ENCODE results near the gene MCF2L. TPM values are rescaled to one million over a fixed set of nuclear protein-coding genes. Genes with fewer than 3 reads are reported as not detected.

MCF2L gene
- total RNA-seq, 1 experiment from 2014 or later = 5.9 TPM

DNA sequence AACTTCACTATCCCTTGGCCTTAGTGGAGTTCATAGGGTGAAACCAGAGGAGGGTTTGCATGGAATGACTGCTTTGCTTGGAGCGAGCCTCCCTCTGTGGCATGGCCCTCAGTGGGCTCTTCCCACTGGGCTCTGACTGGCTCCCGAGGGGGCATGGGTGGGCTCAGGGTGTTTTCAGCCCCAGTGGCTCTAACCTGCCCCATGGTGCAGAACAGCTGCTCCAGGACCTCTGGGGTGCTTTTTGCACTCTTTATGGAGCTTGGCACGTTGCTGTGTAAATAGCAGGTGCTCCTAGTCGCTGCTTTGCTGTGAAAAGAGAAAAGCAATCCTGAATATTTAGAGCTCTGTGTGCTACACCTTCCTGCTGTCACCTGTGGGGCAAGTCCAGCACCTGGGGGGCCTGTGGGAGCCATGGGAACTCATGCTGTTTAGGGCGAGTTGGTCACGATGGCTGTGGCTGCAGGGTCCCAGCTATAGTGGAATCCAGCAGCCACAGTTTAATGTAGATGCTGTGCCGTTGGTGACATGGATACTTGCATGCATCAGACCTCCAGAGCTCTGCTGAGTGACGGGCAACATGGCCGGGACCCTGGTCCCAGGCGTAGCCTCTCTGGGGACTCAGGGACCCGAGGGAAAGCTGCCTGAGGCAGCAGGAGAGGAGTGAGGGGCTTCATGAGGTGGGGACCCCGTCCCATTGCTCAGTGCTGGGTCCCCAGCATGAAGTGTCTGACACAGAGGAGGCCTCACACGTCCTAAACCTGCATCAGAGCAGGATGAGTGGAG, 14.3 kb upstream of the MCF2L start:
- Histone ChIP-seq H3K9ac (ENCODE audit: low read length) (no peak overlapping the region), H3K4me3 (ENCODE audit: low read length) (no peak overlapping the region), H3K79me2 (ENCODE audit: low read length) (no peaks in the 10 kb centered on the region), H3K36me3 (ENCODE audit: low read depth, low read length) (no peaks in the 10 kb centered on the region), H3K9me3 (ENCODE audit: low read length) (no peaks in the 10 kb centered on the region), H3K4me2 (ENCODE audit: low read length) (no peak overlapping the region), H4K20me1 (ENCODE audit: low read length) (no peaks in the 10 kb centered on the region), H3F3A (ENCODE audit: low read length, unreplicated experiment) (no peaks in the 10 kb centered on the region), H3K4me1 (ENCODE audit: insufficient read depth, low read length) (peaks cover 14% of the 10 kb centered on the region), H2AFZ (ENCODE audit: low read length) (no peak overlapping the region), H3K27ac (ENCODE audit: low read length) (no peak overlapping the region), H3K27me3 (ENCODE audit: low read length) (peaks cover 20% of the 10 kb centered on the region; the same call in 1 of the 2 replicates), H3K9me2 (replicated peaks; ENCODE audit: low read length) (no peaks in the 10 kb centered on the region)
- ATAC-seq = no peak
- BruUV-seq (replicated peaks) = no TSS peak
- ChIA-PET CTCF (no interaction called here), POLR2A (ENCODE audit: unreplicated experiment) (no interaction called here)
- DNase-seq = no peak
- TF ChIP-seq EZH2phosphoT487 (IDR thresholded peaks at IDR 0.05; ENCODE audit: borderline replicate concordance, low read length) (no peak), EZH2 (IDR thresholded peaks at IDR 0.05; ENCODE audit: low read length, unreplicated experiment) (no peak)
- TF ChIP-seq, protein P1, sequence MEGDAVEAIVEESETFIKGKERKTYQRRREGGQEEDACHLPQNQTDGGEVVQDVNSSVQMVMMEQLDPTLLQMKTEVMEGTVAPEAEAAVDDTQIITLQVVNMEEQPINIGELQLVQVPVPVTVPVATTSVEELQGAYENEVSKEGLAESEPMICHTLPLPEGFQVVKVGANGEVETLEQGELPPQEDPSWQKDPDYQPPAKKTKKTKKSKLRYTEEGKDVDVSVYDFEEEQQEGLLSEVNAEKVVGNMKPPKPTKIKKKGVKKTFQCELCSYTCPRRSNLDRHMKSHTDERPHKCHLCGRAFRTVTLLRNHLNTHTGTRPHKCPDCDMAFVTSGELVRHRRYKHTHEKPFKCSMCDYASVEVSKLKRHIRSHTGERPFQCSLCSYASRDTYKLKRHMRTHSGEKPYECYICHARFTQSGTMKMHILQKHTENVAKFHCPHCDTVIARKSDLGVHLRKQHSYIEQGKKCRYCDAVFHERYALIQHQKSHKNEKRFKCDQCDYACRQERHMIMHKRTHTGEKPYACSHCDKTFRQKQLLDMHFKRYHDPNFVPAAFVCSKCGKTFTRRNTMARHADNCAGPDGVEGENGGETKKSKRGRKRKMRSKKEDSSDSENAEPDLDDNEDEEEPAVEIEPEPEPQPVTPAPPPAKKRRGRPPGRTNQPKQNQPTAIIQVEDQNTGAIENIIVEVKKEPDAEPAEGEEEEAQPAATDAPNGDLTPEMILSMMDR (conservative IDR thresholded peaks at IDR 0.05; ENCODE audit: low read depth, low read length) = no peak
- intact Hi-C loops (cut with micrococcal nuclease) = no loop called here

- Histone ChIP-seq H3F3A (ENCODE audit: low read length, unreplicated experiment) (no peaks in the 10 kb centered on the region), H3K4me3 (ENCODE audit: low read length) (no peak overlapping the region), H3K27ac (ENCODE audit: low read length) (no peak overlapping the region), H4K20me1 (ENCODE audit: low read length) (no peaks in the 10 kb centered on the region), H3K9ac (ENCODE audit: low read length) (no peak overlapping the region), H3K79me2 (ENCODE audit: low read length) (no peaks in the 10 kb centered on the region), H3K9me2 (replicated peaks; ENCODE audit: low read length) (no peaks in the 10 kb centered on the region), H3K9me3 (ENCODE audit: low read length) (no peaks in the 10 kb centered on the region), H3K4me1 (ENCODE audit: insufficient read depth, low read length) (peaks cover 14% of the 10 kb centered on the region), H2AFZ (ENCODE audit: low read length) (no peak overlapping the region), H3K4me2 (ENCODE audit: low read length) (no peak overlapping the region), H3K27me3 (ENCODE audit: low read length) (peaks cover 20% of the 10 kb centered on the region; the same call in 1 of the 2 replicates), H3K36me3 (ENCODE audit: low read depth, low read length) (no peaks in the 10 kb centered on the region)
- POLR2A ChIA-PET (ENCODE audit: unreplicated experiment) = no interaction called here
- TF ChIP-seq EZH2 (IDR thresholded peaks at IDR 0.05; ENCODE audit: low read length, unreplicated experiment) (no peak), EZH2phosphoT487 (IDR thresholded peaks at IDR 0.05; ENCODE audit: borderline replicate concordance, low read length) (no peak)
- TF ChIP-seq, protein P1 (conservative IDR thresholded peaks at IDR 0.05; ENCODE audit: low read depth, low read length) = no peak
- CTCF ChIA-PET = no interaction called here
- BruUV-seq (replicated peaks) = no TSS peak
- DNase-seq = no peak
- intact Hi-C loops (cut with micrococcal nuclease) = no loop called here
- no peak for ATAC-seq
These were observed 13.6 kb upstream of the MCF2L start for GRCh38 chr13:112955271-112955937.

- Histone ChIP-seq H3K79me2 (ENCODE audit: low read length) (no peaks in the 10 kb centered on the region), H3K4me1 (ENCODE audit: insufficient read depth, low read length) (peaks cover 14% of the 10 kb centered on the region), H3K4me2 (ENCODE audit: low read length) (no peak overlapping the region), H3K9ac (ENCODE audit: low read length) (no peak overlapping the region), H3F3A (ENCODE audit: low read length, unreplicated experiment) (no peaks in the 10 kb centered on the region), H3K4me3 (ENCODE audit: low read length) (no peak overlapping the region), H3K27me3 (ENCODE audit: low read length) (peaks cover 14% of the 10 kb centered on the region; the same call in 1 of the 2 replicates), H4K20me1 (ENCODE audit: low read length) (no peaks in the 10 kb centered on the region), H3K36me3 (ENCODE audit: low read depth, low read length) (no peaks in the 10 kb centered on the region), H3K9me3 (ENCODE audit: low read length) (no peaks in the 10 kb centered on the region), H3K27ac (ENCODE audit: low read length) (no peak overlapping the region), H2AFZ (ENCODE audit: low read length) (no peak overlapping the region), H3K9me2 (replicated peaks; ENCODE audit: low read length) (no peaks in the 10 kb centered on the region)
- no TSS peak for BruUV-seq (replicated peaks)
- TF ChIP-seq, protein P1 (conservative IDR thresholded peaks at IDR 0.05; ENCODE audit: low read depth, low read length) = no peak
- POLR2A ChIA-PET (ENCODE audit: unreplicated experiment) = no interaction called here
- ATAC-seq = no peak
- intact Hi-C loops (cut with micrococcal nuclease) = no loop called here
- no peak for DNase-seq
- CTCF ChIA-PET = no interaction called here
These were observed 13.1 kb upstream of the MCF2L start for GRCh38 chr13:112955956-112956355.
